SK-N-SH (cell line): ENCODE measurements around the gene NF2.

Experiments
- CTCF ChIP-seq: fragments of 200-600 bp; sonication (generic); IDR thresholded peaks from 2 replicates; pipeline ENCODE4 v1.6.1; 2017; ENCODE audit warnings: antibody characterized with exemption, mild to moderate bottlenecking, moderate library complexity
- ELF1 ChIP-seq: IDR thresholded peaks from 2 replicates; pipeline ENCODE4 v1.4.0; 2012
- EP300 ChIP-seq, 2 experiments: IDR thresholded peaks; 2 replicates each; pipeline versions ENCODE4 v1.4.0 to v1.6.1; 2012; ENCODE audit warnings: borderline replicate concordance in 1 of 2, low read depth in 1 of 2, low read length in 1 of 2
- IRF3 ChIP-seq: fragments of 150-350 bp; IDR thresholded peaks from 2 replicates; pipeline ENCODE4 v1.6.1; 2016; ENCODE audit warnings: mild to moderate bottlenecking, low read depth, low read length
- NRF1 ChIP-seq: IDR thresholded peaks from 2 replicates; pipeline ENCODE4 v1.6.1; 2012; ENCODE audit warnings: low read depth, mild to moderate bottlenecking, low read length
- POLR2AphosphoS5 ChIP-seq: IDR thresholded peaks from 2 replicates; pipeline ENCODE4 v1.6.1; 2012; ENCODE audit warnings: low read depth, low read length
- YY1 ChIP-seq: IDR thresholded peaks from 2 replicates; pipeline ENCODE4 v1.4.0; 2012; ENCODE audit warnings: low read depth, mild to moderate bottlenecking

GRCh38 chr22:29735416-29735815, 132.0 kb downstream of the NF2 start:
- TF ChIP-seq CTCF (no peak), EP300 (IDR thresholded peaks at IDR 0.05; ENCODE audit: borderline replicate concordance in 1 of 2, low read depth in 1 of 2, low read length in 1 of 2) (no peak), YY1 (no peak), ELF1 (no peak), POLR2AphosphoS5 (no peak), NRF1 (no peak), IRF3 (no peak)
